Stimulated activated CD4-positive, alpha-beta T cell treated with anti-CD3 and anti-CD28 coated beads, Interleukin-15, amount 100 ng/mL, for 48 hours (primary cell): ENCODE measurements around the gene NXT1.

ENCODE experiments used
- DNase-seq, 2 donors: peaks; one replicate each; pipeline ENCODE4 v3.0.0-alpha.2; 2020; ENCODE audit warnings: low read depth in 2 of 2

The NXT1 gene

DNA sequence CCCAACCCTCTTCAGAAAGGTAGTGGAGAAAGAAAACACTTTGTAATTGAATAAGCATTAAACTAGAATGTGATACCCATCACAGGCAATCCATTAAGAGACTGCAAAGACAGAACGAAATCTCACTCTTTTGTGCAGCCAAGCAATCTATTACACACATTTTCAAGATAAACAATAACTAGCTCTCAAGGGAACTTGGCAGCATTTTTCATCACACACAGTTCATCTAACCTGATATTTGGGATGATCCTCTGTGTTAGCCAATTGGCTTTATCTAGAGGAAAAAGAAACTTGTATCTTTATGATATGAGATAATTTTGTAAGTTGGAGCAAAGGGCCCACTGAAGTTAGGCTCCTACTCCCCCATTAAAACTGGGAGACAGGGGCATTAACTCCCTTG lies 9.9 kb downstream of the NXT1 start:
- no peak for DNase-seq

DNA sequence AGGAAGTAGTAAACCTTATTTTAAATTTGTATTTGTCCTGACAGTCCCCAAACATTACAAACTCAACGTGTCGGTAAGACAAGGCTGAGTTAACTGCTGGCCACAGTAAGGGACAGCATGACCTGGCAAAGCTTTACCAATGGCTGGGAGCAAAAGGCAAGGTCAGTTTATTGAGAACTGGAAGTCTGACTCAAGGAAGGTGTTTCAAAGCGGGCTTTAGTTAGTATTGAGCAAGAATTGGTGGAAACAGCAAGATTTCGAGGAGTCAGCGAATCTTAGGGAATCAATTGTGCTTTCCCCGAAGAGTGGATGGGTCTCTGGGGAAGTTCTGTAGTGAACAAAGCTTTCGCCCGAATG lies 10.5 kb downstream of the NXT1 start:
- no peak for DNase-seq

DNA sequence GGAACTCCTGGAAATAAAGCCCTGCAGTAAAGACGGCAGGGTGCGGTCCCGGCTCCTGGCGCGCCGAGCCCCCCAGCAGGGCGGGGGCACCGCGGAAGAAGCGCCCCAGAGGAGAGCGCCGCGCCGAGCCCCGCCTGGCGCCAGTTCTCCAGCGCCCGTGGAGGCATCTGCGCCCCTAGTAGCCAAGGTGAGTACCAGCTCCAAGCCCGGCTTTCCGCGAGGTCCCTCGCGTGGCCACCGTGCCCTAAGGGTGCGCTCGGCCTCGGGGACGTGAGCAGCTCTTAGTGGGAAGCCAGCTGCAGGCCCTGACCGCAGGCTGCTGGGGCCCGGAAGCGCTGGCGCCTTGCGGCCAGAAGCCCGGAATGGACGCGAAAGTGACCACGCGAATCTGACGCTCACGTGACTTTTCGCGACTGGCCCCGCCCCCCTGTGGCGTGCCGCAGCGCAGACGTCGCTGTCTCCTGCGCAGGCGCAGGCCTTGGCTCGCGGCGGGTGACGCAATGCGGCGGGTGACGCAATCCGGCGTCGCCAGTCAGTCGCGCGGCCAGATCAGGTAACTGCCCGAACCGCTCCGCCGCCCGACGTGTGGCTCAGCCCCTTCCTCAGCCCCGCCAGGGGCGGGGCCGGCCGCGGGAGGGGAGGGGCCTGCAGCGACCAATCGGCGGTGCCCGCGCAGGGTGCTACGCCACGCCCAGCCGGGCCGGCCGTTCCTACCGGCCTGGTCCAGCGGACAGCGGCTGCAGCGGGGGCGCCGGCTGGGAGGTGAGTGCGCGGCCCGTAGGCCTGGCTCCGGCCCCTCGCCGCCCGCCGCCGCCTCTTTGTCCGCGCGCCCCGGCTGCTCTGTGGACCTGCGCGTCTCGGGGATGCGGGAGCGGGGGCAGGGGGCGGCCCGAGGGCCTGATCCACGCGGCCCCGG lies 11.1 kb downstream of the NXT1 start, which contains the start of gene GZF1:
Gene GZF1, plus strand, starts transcription at position 707 of the 916 bp plus-strand sequence. CDS start 2,202 bp downstream, outside the sequence.
- DNase-seq: peak; percentile 93 to 97

GRCh38 chr20:23362392-23363256 lies 12.0 kb downstream of the NXT1 start:
- no peak for DNase-seq

DNA sequence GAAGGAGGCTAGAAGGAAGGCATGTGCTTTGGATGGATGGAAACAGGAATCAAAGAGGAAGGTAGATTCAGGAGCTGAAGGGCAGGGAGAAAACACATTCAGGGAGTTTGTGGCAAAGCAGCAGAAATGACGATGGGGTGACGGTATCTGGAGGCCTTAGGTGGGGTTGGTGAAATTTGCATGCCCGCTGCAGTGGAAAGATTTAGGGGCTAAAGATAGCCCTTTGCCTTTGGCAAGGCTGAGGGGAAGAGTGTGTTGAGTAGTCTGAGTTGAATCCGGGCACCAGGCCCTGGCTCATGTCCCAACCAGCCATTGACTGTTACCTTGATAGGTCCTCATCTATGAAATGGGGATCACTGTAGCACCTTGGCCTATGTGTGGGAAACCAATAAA lies 12.7 kb downstream of the NXT1 start:
- no peak for DNase-seq

GRCh38 chr20:23365390-23366165 lies 15.0 kb downstream of the NXT1 start:
- no peak for DNase-seq

DNA sequence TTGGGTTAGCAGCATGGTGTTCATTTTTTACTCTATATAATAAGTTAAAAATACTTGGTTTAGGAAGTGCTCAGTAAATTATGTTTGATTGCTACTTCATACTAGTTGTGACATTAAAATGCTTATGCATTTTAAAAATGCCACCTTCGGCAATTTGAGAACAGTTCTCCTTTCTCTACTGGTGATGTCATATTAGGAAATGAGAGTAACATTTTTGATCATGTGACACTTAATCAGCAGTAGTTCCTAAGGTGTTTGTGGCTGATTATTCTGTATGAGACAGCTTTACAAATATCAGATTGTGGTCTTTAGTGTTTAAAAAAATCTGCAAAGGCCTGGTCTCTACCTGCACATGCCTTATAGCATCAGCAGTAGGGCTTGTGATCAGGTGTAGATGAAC lies 15.8 kb downstream of the NXT1 start:
- no peak for DNase-seq

DNA sequence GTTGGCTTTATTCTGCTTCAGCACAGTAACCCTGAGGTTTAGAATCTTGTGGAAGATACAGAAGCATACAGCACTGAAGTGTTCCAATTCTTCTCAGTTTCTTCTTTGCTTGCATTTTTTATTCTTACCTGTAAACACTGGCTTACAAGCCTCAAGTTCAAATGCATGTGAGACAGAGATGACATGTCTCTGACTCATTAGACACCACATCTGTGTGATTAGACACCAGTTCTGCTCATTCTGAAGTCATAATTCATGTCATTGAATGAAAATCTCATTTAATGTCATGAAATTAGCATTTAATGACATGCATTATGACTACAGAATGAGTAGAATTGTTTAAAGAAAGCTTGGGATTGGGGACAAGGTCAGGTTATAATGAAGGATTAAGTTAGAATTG lies 17.2 kb downstream of the NXT1 start:
- no peak for DNase-seq

DNA sequence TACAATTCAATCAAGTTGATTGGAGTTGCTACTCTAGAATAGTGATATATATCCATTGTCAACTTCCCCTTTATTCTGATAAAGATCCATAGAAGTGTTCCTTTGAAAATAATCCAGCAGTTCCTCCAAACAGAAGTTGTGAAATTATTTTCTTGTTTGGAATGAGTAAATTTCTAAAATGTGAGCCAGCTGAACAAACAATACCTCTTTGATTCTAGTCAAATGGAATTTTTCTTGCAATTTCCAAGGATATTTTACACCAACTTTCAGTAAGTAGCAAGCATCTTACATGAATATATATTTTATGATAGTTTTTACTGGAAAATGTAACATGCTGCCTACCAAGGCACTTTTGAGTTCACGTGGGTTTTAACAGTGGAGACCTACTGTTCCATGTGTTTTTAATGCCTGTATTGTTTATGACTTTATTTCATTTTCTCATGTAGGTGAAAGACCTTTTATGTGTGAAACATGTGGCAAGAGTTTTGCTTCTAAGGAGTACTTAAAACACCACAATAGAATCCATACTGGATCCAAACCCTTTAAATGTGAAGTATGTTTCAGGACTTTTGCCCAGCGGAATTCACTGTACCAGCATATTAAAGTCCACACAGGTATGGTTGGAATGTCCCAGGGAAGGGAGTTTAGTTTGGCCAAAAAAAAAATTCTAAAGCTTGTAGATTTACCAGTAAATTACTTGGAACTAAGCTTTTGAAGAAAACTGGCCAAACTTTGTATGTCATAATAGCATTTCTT lies 17.9 kb downstream of the NXT1 start:
- no peak for DNase-seq

- DNase-seq: no peak
These were observed 18.7 kb downstream of the NXT1 start for GRCh38 chr20:23369072-23369823.

- no peak for DNase-seq
These were observed 19.7 kb downstream of the NXT1 start for GRCh38 chr20:23370274-23370673.

GRCh38 chr20:23370873-23371272 lies 20.3 kb downstream of the NXT1 start:
- no peak for DNase-seq

GRCh38 chr20:23371496-23371895 lies 20.9 kb downstream of the NXT1 start:
- no peak for DNase-seq

- DNase-seq: no peak
These were observed 23.9 kb downstream of the NXT1 start for GRCh38 chr20:23374441-23374840.

DNA sequence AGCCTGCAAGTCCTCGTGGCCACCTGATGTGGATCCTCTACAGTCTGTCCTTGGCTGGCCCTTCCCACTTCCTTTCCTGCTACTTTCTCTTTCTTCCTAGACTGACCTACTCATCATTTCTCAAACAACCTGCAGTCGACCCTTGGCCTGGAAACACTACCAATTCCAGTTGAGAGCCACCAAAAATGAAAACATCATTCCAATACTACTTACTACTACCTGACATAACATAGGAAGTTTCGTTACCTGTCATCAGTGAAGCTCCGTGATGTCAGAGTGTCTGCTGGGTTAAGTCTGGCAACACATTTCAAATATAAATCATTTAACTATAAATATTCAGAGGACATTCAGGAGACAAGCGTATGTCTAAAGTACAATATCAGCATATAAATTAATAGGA lies 25.2 kb downstream of the NXT1 start:
- no peak for DNase-seq

DNA sequence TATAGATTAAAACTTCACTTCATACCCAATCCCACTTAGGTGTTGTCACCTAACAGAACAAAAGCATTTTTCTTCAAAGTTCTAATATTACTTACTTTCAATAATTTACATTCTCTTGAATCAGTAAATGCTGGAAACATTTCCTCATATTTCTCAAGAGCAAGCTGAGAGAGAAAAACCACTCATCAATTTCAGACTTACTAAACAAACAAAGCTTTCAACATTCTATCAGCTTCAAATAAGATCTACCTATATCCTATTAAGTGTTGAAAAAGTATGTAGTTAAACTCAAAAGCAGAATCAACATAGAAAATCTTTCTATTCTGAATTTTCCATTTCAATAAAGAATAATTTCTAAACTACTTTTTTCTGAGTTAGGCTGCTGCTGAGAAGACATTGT lies 29.2 kb downstream of the NXT1 start:
- DNase-seq: no peak

DNA sequence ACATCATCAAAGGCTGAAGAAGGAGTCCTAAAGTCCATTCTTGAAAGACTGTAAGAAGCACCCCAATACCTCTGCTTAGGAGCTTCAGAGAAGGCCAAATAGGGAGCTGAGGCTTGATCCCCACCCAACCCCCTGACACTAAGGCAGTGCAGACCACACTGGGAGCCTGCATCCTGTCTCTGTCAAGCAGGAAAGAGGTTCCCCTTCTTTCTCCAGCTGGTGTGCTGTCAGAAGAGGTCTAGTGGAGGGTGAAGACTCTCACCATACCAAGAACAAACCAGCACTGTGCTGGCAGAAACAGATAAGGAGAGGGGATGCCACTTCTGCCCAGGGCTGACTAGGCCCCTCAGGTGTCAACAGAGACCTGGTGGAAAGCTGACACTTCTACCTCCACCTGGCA lies 31.3 kb downstream of the NXT1 start:
- no peak for DNase-seq

DNA sequence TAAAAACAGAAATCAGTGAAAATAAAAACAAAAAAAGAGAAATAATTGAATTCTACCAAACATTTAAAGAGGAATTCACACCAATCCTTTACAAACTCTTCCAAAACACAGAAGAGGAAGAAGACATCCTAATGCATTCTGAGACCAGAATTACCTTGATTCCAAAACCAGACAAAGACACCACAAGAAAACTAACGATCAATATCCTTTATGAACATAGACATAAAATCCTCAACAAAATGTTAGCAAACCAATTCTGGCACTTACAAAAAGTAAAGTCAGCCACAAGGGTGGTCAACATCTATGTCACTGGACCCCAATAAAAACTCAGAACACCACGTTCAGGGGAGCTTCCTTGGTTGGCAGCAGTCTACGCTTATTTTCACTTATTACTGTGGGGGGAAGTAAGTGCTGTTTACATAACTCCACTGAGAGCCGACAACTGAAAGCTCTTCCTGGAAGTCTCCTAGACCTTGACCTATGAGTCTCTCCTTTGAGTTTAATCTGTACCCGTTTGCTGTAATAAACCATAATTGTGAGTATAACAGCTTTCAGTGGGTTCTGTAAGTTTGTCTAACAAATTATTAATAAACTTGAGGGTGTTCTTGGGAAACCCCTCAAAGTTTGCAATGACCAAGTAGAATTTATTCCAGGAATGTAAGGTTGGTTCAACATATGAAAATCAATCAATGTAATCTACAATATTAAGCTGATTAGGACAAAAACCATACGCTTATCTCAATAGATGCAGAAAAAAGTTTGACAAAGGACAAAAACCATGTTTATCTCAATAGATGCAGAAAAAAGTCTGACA lies 35.9 kb downstream of the NXT1 start:
- DNase-seq: no peak

- no peak for DNase-seq
These were observed 36.5 kb downstream of the NXT1 start for GRCh38 chr20:23387118-23387443.
